Upper lobe of left lung (tissue), 6 donors: ENCODE data around the gene UBE3B. TPM values are rescaled to one million over a fixed set of nuclear protein-coding genes. Genes with fewer than 3 reads are reported as not detected.

Experiments used
- ATAC-seq, 2 donors: fragments of 200-7000 bp; cut with Tn5 transposase; one replicate each; pipeline ENCODE4 v1.9.1; 2022; ENCODE audit warnings: mild to moderate bottlenecking in 2 of 2, moderate library complexity in 2 of 2; ENCODE audit not compliant: low FRiP score in 2 of 2
- DNase-seq, 2 donors: peaks; one replicate each; pipeline ENCODE4 v3.0.0-alpha.2; 2019 to 2020
- H3K27ac ChIP-seq, 4 donors: fragments of 200-600 bp; sonication (generic); one replicate each; pipeline ENCODE4 v1.5.1; 2016 to 2019
- H3K27me3 ChIP-seq, 4 donors: fragments of 200-600 bp; sonication (generic); one replicate each; pipeline ENCODE4 v1.5.1; 2017 to 2019
- H3K36me3 ChIP-seq, 4 donors: fragments of 200-600 bp; sonication (generic); one replicate each; pipeline ENCODE4 v1.5.1; 2016 to 2019
- H3K4me1 ChIP-seq, 4 donors: fragments of 200-600 bp; sonication (generic); one replicate each; pipeline ENCODE4 v1.5.1; 2018 to 2019
- H3K4me3 ChIP-seq, 4 donors: fragments of 200-600 bp; sonication (generic); one replicate each; pipeline ENCODE4 v1.5.1; 2017 to 2019; ENCODE audit warnings: mild to moderate bottlenecking in 2 of 4, moderate library complexity in 1 of 4
- H3K9me3 ChIP-seq, 4 donors: fragments of 200-600 bp; sonication (generic); one replicate each; pipeline ENCODE4 v1.5.1; 2018 to 2019
- CTCF ChIP-seq, 6 experiments: fragments of 450-650 bp in 4 of 6; fragments of 200-600 bp in 2 of 6; sonication (generic) in 2 of 6; IDR thresholded peaks; one replicate each; pipeline ENCODE4 v1.5.1; 2016 to 2019; ENCODE audit warnings: antibody characterized with exemption in 6 of 6
- EP300 ChIP-seq, 4 donors: sonication (generic); formaldehyde crosslinking; IDR thresholded peaks; one replicate each; pipeline ENCODE4 v1.5.1; 2017; ENCODE audit warnings: antibody characterized with exemption in 4 of 4, control low read depth in 2 of 4
- POLR2A ChIP-seq, 4 donors: fragments of 450-650 bp; IDR thresholded peaks; one replicate each; pipeline ENCODE4 v1.5.1; 2016 to 2017; ENCODE audit warnings: antibody characterized with exemption in 4 of 4, mild to moderate bottlenecking in 2 of 4
- POLR2AphosphoS5 ChIP-seq, 2 donors: sonication (generic); formaldehyde crosslinking; IDR thresholded peaks; one replicate each; pipeline ENCODE4 v1.5.1; 2017; ENCODE audit warnings: antibody characterized with exemption in 2 of 2
- WGBS, 2 donors: methylation state at CpG; one replicate each; pipeline ENCODE4 v1.1.5; 2017 to 2018; 5-methylcytosine and 5-hydroxymethylcytosine counted together
- total RNA-seq, 6 donors: library from RNA; depleted of rRNA in 4 of 6; stranded (reverse); fragments of >200 nt in 4 of 6; gene quantifications; one replicate each; pipeline versions ENCODE4 v1.1.0 to v1.2.1, GENCODE V29; 2016 to 2021
- donor health status: DM: no; HTN: no; CAD: no; lungs with moderate emphysema.
- donor health status: DM: no; HTN: yes; CAD: no; lungs with severe emphysema.

UBE3B gene
- total RNA-seq, 6 donors from 2014 or later, result 27.0 to 69.1 (median 44.7) TPM

- H3K4me1 ChIP-seq, result peaks cover 61 to 85% (median 73%) of the 10 kb centered on the region in 4 donors
- peaks cover 0 to 48% (median 14%) of the 10 kb centered on the region in 4 donors for H3K36me3 ChIP-seq
- H3K27ac ChIP-seq, result peak overlapping the region; percentile 87 to 98 (median 92)
- no peaks in the 10 kb centered on the region for H3K27me3 ChIP-seq
- 40 to 52% methylated on average over 5 to 8 of the region's 8 CpGs for WGBS, 2 donors
- TF ChIP-seq POLR2AphosphoS5 (IDR thresholded peaks at IDR 0.05) (peak; percentile 65 to 75), POLR2A (IDR thresholded peaks at IDR 0.05) (peak in 1 of 4 donors; percentile 30), CTCF (IDR thresholded peaks at IDR 0.05) (no peak), EP300 (IDR thresholded peaks at IDR 0.05) (no peak)
- DNase-seq (peak in 1 of 2 donors; percentile 71), ATAC-seq (peak; percentile 62 to 69)
- no peaks in the 10 kb centered on the region for H3K9me3 ChIP-seq
- no peak overlapping the region for H3K4me3 ChIP-seq
Observed at GRCh38 chr12:109461049-109461845, 16.2 kb upstream of the UBE3B start.

- H3K27ac ChIP-seq, result peak overlapping the region; percentile 87 to 98 (median 92)
- H3K27me3 ChIP-seq, result no peaks in the 10 kb centered on the region
- DNase-seq, result peak in 1 of 2 donors; percentile 78
- no peak overlapping the region for H3K4me3 ChIP-seq
- ATAC-seq, result peak; percentile 87 to 93
- H3K9me3 ChIP-seq, result no peaks in the 10 kb centered on the region
- H3K36me3 ChIP-seq, result peaks cover 0 to 46% (median 7%) of the 10 kb centered on the region in 4 donors
- TF ChIP-seq POLR2A (IDR thresholded peaks at IDR 0.05) (no peak), POLR2AphosphoS5 (IDR thresholded peaks at IDR 0.05) (peak; percentile 44 to 62), EP300 (IDR thresholded peaks at IDR 0.05) (peak in 1 of 4 donors; percentile 43)
- 50 to 52% methylated on average over 13 of the region's 13 CpGs for WGBS, 2 donors
- H3K4me1 ChIP-seq, result peaks cover 69 to 94% (median 81%) of the 10 kb centered on the region in 4 donors
Observed at GRCh38 chr12:109461846-109462756, 15.3 kb upstream of the UBE3B start.

- TF ChIP-seq EP300 (IDR thresholded peaks at IDR 0.05) (peak in 2 of 4 donors; percentile 59 to 89), POLR2A (IDR thresholded peaks at IDR 0.05) (peak in 1 of 4 donors; percentile 43), POLR2AphosphoS5 (IDR thresholded peaks at IDR 0.05) (peak; percentile 81 to 95), CTCF (IDR thresholded peaks at IDR 0.05) (no peak)
- Histone ChIP-seq H3K9me3 (no peaks in the 10 kb centered on the region), H3K27ac (peak overlapping the region; percentile 87 to 98 (median 92)), H3K36me3 (peaks cover 0 to 46% (median 9%) of the 10 kb centered on the region in 4 donors), H3K4me3 (peak overlapping the region in 2 of 4 donors; percentile 26 to 31), H3K27me3 (no peaks in the 10 kb centered on the region), H3K4me1 (peaks cover 79 to 97% (median 89%) of the 10 kb centered on the region in 4 donors)
- WGBS, 2 donors, result 13 to 27% methylated on average over 14 of the region's 14 CpGs
- DNase-seq, result peak in 1 of 2 donors; percentile 84
- ATAC-seq, result peak; percentile 74 to 85
Observed at GRCh38 chr12:109462868-109463692, 14.4 kb upstream of the UBE3B start.

- no peaks in the 10 kb centered on the region for H3K9me3 ChIP-seq
- H3K36me3 ChIP-seq, result peaks cover 0 to 50% (median 13%) of the 10 kb centered on the region in 4 donors
- WGBS, 2 donors, result 47 to 54% methylated on average over 5 of the region's 5 CpGs
- H3K4me3 ChIP-seq, result peak overlapping the region in 2 of 4 donors; percentile 26 to 31
- H3K27me3 ChIP-seq, result no peaks in the 10 kb centered on the region
- peak overlapping the region; percentile 87 to 98 (median 92) for H3K27ac ChIP-seq
- TF ChIP-seq EP300 (IDR thresholded peaks at IDR 0.05) (no peak), CTCF (IDR thresholded peaks at IDR 0.05) (no peak), POLR2A (IDR thresholded peaks at IDR 0.05) (no peak), POLR2AphosphoS5 (IDR thresholded peaks at IDR 0.05) (no peak)
- ATAC-seq (no peak), DNase-seq (no peak)
- H3K4me1 ChIP-seq, result peaks cover 84 to 94% (median 91%) of the 10 kb centered on the region in 4 donors
Observed at GRCh38 chr12:109463756-109464155, 13.7 kb upstream of the UBE3B start.
